HEK293T (cell line): Measurements from ENCODE around the gene NAPA.

ENCODE experiments used
- CTCF ChIA-PET: fragments of 350-600 bp; formaldehyde crosslinking; extraction: SDS; loops from one replicate; lab custom pipeline; 2021; ENCODE audit warnings: antibody characterized with exemption, inconsistent platforms; lab: Yijun Ruan, JAX
- POLR2A ChIA-PET: fragments of 350-600 bp; formaldehyde crosslinking; extraction: SDS; loops from one replicate; lab custom pipeline; 2020; ENCODE audit warnings: antibody characterized with exemption, inconsistent platforms; lab: Yijun Ruan, JAX
- DNase-seq: peaks from one replicate; pipeline ENCODE4 v3.0.0; 2012; ENCODE audit warnings: mixed read lengths; ENCODE audit errors: extremely low spot score
- ARNT ChIP-seq: fragments of 450-650 bp; IDR thresholded peaks from 2 replicates; pipeline ENCODE4 v1.6.1; 2017; ENCODE audit warnings: mild to moderate bottlenecking
- BHLHE40 ChIP-seq: fragments of 450-650 bp; IDR thresholded peaks from 2 replicates; pipeline ENCODE4 v1.6.1; 2016; ENCODE audit warnings: mild to moderate bottlenecking, moderate library complexity, borderline replicate concordance
- CTBP1 ChIP-seq: fragments of 450-650 bp; IDR thresholded peaks from 2 replicates; pipeline ENCODE4 v1.6.1; 2016; ENCODE audit warnings: borderline replicate concordance
- ELF4 ChIP-seq: fragments of 450-650 bp; IDR thresholded peaks from 2 replicates; pipeline ENCODE4 v1.6.1; 2017; ENCODE audit warnings: antibody characterized with exemption
- FOXA1 ChIP-seq: fragments of 450-650 bp; IDR thresholded peaks from 2 replicates; pipeline ENCODE4 v1.6.1; 2016; ENCODE audit warnings: mild to moderate bottlenecking
- FOXK2 ChIP-seq: fragments of 450-650 bp; IDR thresholded peaks from 2 replicates; pipeline ENCODE4 v1.6.1; 2016; ENCODE audit warnings: mild to moderate bottlenecking
- FOXM1 ChIP-seq: fragments of 450-650 bp; IDR thresholded peaks from 2 replicates; pipeline ENCODE4 v1.6.1; 2017; ENCODE audit warnings: mild to moderate bottlenecking, borderline replicate concordance
- HDGF ChIP-seq: fragments of 450-650 bp; IDR thresholded peaks from 2 replicates; pipeline ENCODE4 v1.6.1; 2017; ENCODE audit warnings: antibody characterized with exemption, borderline replicate concordance
- L3MBTL2 ChIP-seq: fragments of 450-650 bp; conservative IDR thresholded peaks from 2 replicates; pipeline ENCODE4 v1.6.1; 2016; ENCODE audit warnings: mild to moderate bottlenecking
- LEF1 ChIP-seq: fragments of 450-650 bp; IDR thresholded peaks from 2 replicates; pipeline ENCODE4 v1.6.1; 2017; ENCODE audit warnings: mild to moderate bottlenecking, borderline replicate concordance
- NFRKB ChIP-seq: fragments of 450-650 bp; IDR thresholded peaks from 2 replicates; pipeline ENCODE4 v1.6.1; 2016; ENCODE audit warnings: mild to moderate bottlenecking, moderate library complexity
- PKNOX1 ChIP-seq: fragments of 450-650 bp; IDR thresholded peaks from 2 replicates; pipeline ENCODE4 v1.6.1; 2016
- SP1 ChIP-seq: fragments of 450-650 bp; IDR thresholded peaks from 2 replicates; pipeline ENCODE4 v1.6.1; 2017
- SUZ12 ChIP-seq: fragments of 450-650 bp; IDR thresholded peaks from 2 replicates; pipeline ENCODE4 v1.6.1; 2016; ENCODE audit warnings: mild to moderate bottlenecking
- TARDBP ChIP-seq: fragments of 450-650 bp; IDR thresholded peaks from 2 replicates; pipeline ENCODE4 v1.6.1; 2016
- ZNF384 ChIP-seq: fragments of 450-650 bp; IDR thresholded peaks from 2 replicates; pipeline ENCODE4 v1.6.1; 2016

Gene NAPA

GRCh38 chr19:47514869-47515588 is at the start of gene NAPA:
TSS of gene NAPA (minus strand) at chr19:47515063. CDS start at chr19:47514940, 123 bp downstream.
- POLR2A ChIA-PET, result interaction anchor here (0.6 to 1.6 kb wide), 6 partner anchors 9 to 86 kb away, joined by 3 to 6 read pairs (median 4); no protein-coding TSS in a partner anchor
- TF ChIP-seq HDGF (peak; percentile 72; the same call in 1 of the 2 replicates), FOXM1 (peak; percentile 97), PKNOX1 (peak; percentile 65), ARNT (no peak), NFRKB (no peak), L3MBTL2 (peak; percentile 47)

GRCh38 chr19:47564081-47564480 is 49.2 kb upstream of the NAPA start:
- no peak for DNase-seq

More at GRCh38 chr19:47514869-47515588, at the start of gene NAPA:
- peak; percentile 98 for DNase-seq
- CTCF ChIA-PET, result interaction anchor here (0.5 to 1.6 kb wide), 9 partner anchors 9 to 181 kb away, joined by 3 to 10 read pairs (median 4); no protein-coding TSS in a partner anchor

GRCh38 chr19:47561440-47562057 is 46.7 kb upstream of the NAPA start:
- DNase-seq, result no peak
- ChIA-PET CTCF (interaction anchor here (0.9 kb wide), 1 partner anchor 288 kb away, joined by 5 read pairs; no protein-coding TSS in a partner anchor), POLR2A (no interaction called here)
- TF ChIP-seq PKNOX1, result no peak
- TF ChIP-seq LEF1, result no peak
- no peak for TF ChIP-seq FOXM1
- TF ChIP-seq NFRKB, result no peak
- TF ChIP-seq TARDBP, result no peak
- TF ChIP-seq SUZ12, result no peak
- no peak for TF ChIP-seq BHLHE40
- no peak for TF ChIP-seq ZNF384
- TF ChIP-seq ELF4, result no peak
- no peak for TF ChIP-seq HDGF
- no peak for TF ChIP-seq FOXK2
- no peak for TF ChIP-seq FOXA1
- no peak for TF ChIP-seq L3MBTL2
- TF ChIP-seq CTBP1, result no peak
- no peak for TF ChIP-seq ARNT
- no peak for TF ChIP-seq SP1

More at GRCh38 chr19:47564081-47564480, 49.2 kb upstream of the NAPA start:
- POLR2A ChIA-PET, result no interaction called here
- CTCF ChIA-PET, result no interaction called here
- TF ChIP-seq NFRKB (no peak), ARNT (no peak), BHLHE40 (no peak), SP1 (no peak), L3MBTL2 (no peak), SUZ12 (no peak), FOXA1 (no peak), HDGF (no peak), CTBP1 (no peak), FOXK2 (no peak), FOXM1 (no peak), ZNF384 (no peak), ELF4 (no peak), PKNOX1 (no peak)

DNA sequence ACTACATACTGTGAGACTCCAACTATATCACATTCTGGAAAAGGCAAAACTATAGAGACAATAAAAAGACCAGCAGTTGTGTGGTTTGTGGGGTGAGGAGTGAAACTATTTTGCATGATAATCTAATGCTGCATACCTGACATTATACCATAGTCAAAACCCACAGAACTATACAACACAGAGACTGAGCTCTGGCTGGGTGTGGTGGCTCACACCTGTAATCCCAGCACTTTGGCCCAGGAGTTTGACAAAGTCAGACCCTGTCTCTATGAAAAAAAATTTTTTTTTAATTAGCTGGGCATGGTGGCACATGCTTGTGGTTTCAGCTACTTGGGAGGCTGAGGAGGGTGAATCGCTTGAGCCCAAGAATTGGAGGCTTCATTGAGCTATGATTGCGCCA is 46.1 kb upstream of the NAPA start:
- ChIA-PET POLR2A (no interaction called here), CTCF (interaction anchor here (0.9 kb wide), 1 partner anchor 289 kb away, joined by 5 read pairs; no protein-coding TSS in a partner anchor)
- DNase-seq, result no peak
- TF ChIP-seq SP1, result no peak
- no peak for TF ChIP-seq L3MBTL2

GRCh38 chr19:47550129-47550528 is 35.3 kb upstream of the NAPA start:
- DNase-seq, result no peak
- ChIA-PET CTCF (no interaction called here), POLR2A (no interaction called here)
- TF ChIP-seq SP1, result no peak
- no peak for TF ChIP-seq BHLHE40
- no peak for TF ChIP-seq HDGF
- TF ChIP-seq NFRKB, result no peak
- no peak for TF ChIP-seq FOXA1
- TF ChIP-seq LEF1, result no peak

- ChIA-PET POLR2A (no interaction called here), CTCF (no interaction called here)
- no peak for DNase-seq
- TF ChIP-seq HDGF (no peak), FOXK2 (no peak), SP1 (no peak), FOXM1 (no peak), SUZ12 (no peak), NFRKB (no peak), ARNT (no peak)
Observed at GRCh38 chr19:47549261-47549862, 34.5 kb upstream of the NAPA start.
